ENCODE measurements around the gene PRSS22.
A peak's percentile ranks its signal among the peaks of the same experiment; 100 is the strongest.
"Not testable (repeated sequence)": the region's sequence is repeated elsewhere in the genome, so short reads cannot be mapped to it uniquely, and the experiment has no call there.

The PRSS22 gene

DNA sequence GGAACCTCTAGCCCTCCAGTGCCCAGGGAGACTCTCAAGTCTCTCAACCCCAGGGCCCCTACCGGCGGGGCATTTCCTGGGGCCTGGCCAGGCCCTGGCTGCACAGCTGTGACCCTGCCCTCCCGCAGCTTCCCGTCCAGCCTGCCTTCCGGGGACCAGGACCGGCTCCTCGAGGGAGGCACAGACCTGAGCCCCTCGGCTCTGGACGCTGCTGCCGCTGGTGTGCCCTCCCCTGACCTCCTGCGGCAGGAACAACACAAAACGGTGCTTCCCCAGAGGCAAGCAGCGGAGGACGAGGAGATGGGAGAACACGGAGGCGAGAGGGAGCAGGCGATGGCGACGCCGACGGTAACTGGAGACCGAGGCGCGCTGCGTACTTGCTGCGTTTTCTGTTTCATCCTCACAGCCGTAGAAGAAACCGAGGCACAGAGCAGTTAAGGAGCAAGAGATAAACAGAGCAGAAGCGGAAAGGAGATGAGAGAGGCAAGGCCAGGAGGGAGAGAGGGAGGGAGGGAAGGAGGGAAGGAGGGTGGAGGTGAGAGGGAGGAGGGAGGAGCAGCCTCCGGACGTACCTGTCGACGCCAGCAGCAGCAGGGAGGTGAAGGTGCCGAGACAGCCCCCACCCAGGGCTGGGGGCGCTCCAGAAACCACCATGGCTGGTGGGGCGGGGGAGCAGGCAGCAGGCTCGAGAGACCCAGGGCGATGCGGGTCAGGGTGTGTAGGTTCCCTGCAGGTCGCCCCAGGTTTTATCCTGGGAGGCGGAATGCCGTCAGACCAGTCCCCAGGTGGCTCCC is at the start of gene PRSS22:
PRSS22 (minus strand) TSS at position 720 of the 794 bp plus-strand sequence; CDS start at position 654, 66 bp downstream.
- no peak for TF ChIP-seq ZNF274 (IDR thresholded peaks at IDR 0.05; ENCODE audit: low read depth, low read length)
- H3K4me3 ChIP-seq (ENCODE audit: low read length): no peak within 1 kb of the TSS

DNA sequence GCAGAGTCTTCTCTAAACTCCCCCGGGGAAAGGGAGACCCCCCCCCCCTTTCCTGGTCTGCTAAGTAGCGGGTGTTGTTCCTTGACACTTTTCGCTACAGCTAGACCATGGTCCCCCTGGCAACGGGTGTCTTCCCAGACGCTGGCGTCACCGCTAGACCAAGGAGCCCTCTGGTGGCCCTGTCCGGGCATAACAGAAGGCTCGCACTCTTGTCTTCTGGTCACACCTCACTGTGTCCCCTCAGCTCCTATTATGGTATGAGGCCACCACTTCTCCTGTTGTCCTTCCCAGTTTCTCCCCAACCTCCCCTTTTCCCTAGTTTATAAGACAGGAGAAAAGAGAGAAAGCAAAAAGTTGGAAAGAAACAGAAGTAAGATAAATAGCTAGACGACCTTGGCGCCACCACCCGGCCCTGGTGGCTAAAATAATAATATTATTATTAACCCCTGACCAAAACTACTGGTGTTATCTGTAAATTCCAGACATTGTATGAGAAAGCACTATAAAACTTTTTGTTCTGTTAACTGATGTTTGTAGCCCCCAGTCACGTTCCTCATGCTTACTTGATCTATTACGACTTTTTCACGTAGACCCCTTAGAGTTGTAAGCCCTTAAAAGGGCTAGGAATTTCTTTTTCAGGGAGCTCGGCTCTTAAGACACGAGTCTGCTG is 49.2 kb upstream of the PRSS22 start:
- not testable (repeated sequence) for H3K4me3 ChIP-seq (ENCODE audit: low read length)

DNA sequence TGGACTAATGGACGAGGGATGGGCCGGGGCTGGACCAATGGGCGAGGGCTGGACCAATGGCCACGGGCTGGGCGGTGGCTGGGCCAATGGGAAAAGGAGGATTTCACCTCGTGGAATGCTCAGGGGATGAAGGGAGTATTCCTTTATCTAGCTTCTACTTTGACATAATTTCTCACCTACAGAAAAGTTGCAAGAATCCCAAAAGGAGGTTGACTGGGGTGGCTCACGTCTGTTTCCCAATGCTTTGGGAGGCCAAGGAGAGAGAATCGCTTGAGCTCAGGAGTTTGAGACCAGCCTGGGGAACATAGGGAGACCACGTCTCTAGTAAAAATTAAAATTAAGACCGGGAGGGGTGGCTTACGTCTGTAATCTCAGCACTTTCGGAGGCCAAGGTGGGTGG is 48.0 kb upstream of the PRSS22 start:
- TF ChIP-seq ZNF274 (IDR thresholded peaks at IDR 0.05; ENCODE audit: low read depth, low read length): no peak
- H3K4me3 ChIP-seq (ENCODE audit: low read length): no peak overlapping the region; the same call in 1 of the 2 replicates

DNA sequence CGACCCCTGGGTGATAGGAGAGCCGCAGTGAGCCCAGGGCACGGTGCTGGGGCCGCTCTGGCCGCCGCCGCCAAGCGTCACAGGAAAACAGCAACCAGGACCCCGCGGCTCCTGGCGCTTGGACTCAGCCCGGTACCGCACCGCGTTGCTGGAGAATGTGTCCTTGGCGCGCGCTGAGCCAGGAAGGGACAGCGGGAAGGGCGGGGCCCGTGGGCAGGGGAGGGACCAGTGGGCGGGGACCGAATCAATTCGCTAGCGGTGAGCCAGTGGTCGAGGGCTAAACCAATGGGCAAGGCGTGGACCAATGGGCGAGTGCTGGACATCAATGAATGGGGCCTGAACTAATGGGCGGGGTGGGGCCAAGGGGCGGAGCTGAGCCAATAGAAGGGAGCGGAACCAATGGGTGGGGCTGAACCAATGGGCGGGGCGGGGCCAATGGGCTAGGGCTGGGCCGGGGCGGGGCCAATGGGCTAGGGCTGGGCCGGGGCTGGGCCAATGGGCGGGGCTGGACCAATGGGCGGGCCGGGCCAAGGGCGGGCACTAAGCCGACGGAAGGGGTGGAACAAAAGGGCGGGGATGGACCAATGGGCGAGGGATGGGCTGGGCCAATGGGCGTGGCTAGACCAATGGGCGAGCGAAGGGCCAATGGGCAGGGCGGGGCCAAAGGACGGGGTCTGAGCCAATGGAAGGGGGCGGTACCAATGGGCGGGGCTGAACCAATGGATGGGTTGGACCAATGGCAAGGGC is 47.4 kb upstream of the PRSS22 start:
- no peak for TF ChIP-seq ZNF274 (IDR thresholded peaks at IDR 0.05; ENCODE audit: low read depth, low read length)
- H3K4me3 ChIP-seq (ENCODE audit: low read length): peak overlapping the region; percentile 86

GRCh38 chr16:2904922-2905240 is 46.9 kb upstream of the PRSS22 start:
- peak overlapping the region; percentile 86 for H3K4me3 ChIP-seq (ENCODE audit: low read length)
- no peak for TF ChIP-seq ZNF274 (IDR thresholded peaks at IDR 0.05; ENCODE audit: low read depth, low read length)

GRCh38 chr16:2904100-2904921 is 46.3 kb upstream of the PRSS22 start:
- peak overlapping the region; percentile 86 for H3K4me3 ChIP-seq (ENCODE audit: low read length)
- TF ChIP-seq ZNF274 (IDR thresholded peaks at IDR 0.05; ENCODE audit: low read depth, low read length): no peak

GRCh38 chr16:2902337-2903130 is 44.6 kb upstream of the PRSS22 start:
- no peak overlapping the region for H3K4me3 ChIP-seq (ENCODE audit: low read length)
- TF ChIP-seq ZNF274 (IDR thresholded peaks at IDR 0.05; ENCODE audit: low read depth, low read length): no peak

- TF ChIP-seq ZNF274 (IDR thresholded peaks at IDR 0.05; ENCODE audit: low read depth, low read length): no peak
- no peak overlapping the region for H3K4me3 ChIP-seq (ENCODE audit: low read length)
Measured at GRCh38 chr16:2900526-2901075, 42.6 kb upstream of the PRSS22 start.

DNA sequence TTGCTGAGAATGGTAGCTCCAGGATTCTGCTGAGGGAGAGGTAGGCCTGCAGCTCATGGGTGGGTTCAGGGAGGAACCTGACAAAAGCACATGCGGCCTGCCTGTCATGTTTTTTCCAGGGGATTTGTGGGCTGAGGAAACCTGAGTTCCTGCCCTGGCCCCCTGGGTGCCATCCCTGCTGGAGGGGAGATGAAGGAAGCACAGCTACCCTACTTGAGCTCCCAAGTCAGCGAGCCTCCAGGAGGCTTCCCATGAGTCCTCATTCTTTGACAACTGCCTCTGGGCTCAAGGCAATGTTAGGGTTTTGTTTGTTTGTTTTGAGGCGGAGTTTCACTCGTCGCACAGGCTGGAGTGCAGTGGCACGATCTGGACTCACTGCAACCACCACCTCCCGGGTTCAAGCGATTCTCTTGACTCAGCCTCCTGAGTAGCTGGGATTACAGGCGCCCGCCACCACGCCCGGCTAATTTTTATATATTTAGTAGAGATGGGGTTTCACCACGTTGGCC is 41.6 kb upstream of the PRSS22 start:
- no peak overlapping the region for H3K4me3 ChIP-seq (ENCODE audit: low read length)
- no peak for TF ChIP-seq ZNF274 (IDR thresholded peaks at IDR 0.05; ENCODE audit: low read depth, low read length)

DNA sequence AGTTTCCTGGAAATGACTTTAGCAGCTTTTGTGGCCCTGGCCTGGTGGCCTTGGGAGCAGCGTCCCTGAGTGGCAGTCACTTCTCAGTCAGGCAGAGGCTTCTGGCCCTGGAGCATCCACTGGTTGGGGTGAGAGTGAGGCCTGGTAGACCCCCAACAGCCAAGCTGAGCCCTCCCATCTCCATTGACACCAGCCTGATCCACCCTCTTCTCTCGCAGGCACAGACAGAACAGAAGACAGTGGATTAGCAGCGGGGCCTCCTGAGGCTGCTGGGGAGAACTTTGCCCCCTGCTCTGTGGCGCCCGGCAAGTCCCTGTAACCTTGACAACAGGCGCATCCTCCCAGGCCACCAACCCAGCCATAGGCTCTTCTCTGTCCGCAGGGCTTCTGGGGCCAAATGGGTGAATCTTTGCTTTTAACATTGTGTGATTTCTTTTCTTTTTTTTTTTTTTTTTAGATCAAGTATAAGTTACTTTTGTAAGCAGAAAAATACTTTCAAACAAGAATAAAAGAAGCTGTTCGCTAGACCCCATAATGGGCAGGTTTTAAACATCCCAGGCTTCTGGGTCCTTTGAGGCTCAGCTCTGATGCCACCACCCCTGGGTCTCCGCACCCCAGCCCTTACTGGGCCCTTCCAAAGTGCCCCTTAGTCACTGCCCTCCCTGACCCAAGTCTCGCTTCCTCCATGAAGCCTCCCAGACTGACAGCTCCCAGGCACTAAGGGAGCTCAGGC is 41.0 kb upstream of the PRSS22 start:
- H3K4me3 ChIP-seq (ENCODE audit: low read length): no peak overlapping the region
- TF ChIP-seq ZNF274 (IDR thresholded peaks at IDR 0.05; ENCODE audit: low read depth, low read length): no peak

- no peak overlapping the region for H3K4me3 ChIP-seq (ENCODE audit: low read length)
- no peak for TF ChIP-seq ZNF274 (IDR thresholded peaks at IDR 0.05; ENCODE audit: low read depth, low read length)
Measured at GRCh38 chr16:2897110-2897509, 39.1 kb upstream of the PRSS22 start.

DNA sequence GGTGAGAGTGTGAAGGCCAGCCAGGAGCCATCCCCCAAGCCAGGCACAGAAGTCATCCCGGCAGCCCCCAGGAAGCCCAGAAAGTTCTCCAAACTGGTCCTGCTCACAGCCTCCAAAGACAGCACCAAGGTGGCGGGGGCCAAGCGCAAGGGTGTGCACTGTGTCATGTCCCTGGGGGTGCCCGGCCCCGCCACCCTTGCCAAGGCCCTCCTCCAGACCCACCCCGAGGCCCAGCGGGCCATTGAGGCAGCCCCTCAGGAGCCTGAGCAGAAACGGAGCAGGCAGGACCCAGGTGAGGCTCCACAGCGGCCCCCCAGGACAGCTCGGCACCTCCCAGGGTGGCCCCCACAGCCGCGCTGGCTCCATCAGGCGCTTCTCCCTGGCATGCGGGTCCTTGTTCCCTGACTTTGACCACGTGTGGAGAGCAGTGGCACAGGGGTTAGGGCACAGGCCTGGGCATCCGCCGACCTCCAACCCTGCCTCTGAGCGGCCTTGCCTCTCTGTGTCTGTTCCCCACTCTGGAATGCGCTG is 38.6 kb upstream of the PRSS22 start:
- TF ChIP-seq ZNF274 (IDR thresholded peaks at IDR 0.05; ENCODE audit: low read depth, low read length): no peak
- H3K4me3 ChIP-seq (ENCODE audit: low read length): no peak overlapping the region
